NT2/D1 (cell line): ENCODE data around the gene TOP2B.

Experiments
- SUZ12 ChIP-seq: IDR thresholded peaks from 2 replicates; pipeline ENCODE4 v1.6.1; 2011; ENCODE audit not compliant: insufficient read length, insufficient read depth; ENCODE audit errors: extremely low read depth
- YY1 ChIP-seq: IDR thresholded peaks from 2 replicates; pipeline ENCODE4 v1.6.1; 2011; ENCODE audit not compliant: insufficient read length, insufficient read depth
- ZNF274 ChIP-seq: IDR thresholded peaks from 2 replicates; pipeline ENCODE4 v1.6.1; 2011; ENCODE audit warnings: mild to moderate bottlenecking, low read depth, low read length

GRCh38 chr3:25662736-25663320 is 1.9 kb downstream of the TOP2B start:
- TF ChIP-seq YY1: no peak
- no peak for TF ChIP-seq ZNF274
- TF ChIP-seq SUZ12: no peak
